A673 (cell line): ENCODE results near the gene TSR1.

Source experiments
- CTCF ChIP-seq: fragments of 300-800, 200-600 bp; sonication (generic); conservative IDR thresholded peaks from 2 replicates; pipeline ENCODE4 v1.5.1; 2017; ENCODE audit warnings: low read depth, mild to moderate bottlenecking, antibody characterized with exemption, low read length, moderate library complexity, mixed read lengths
- EZH2 ChIP-seq: fragments of 200-600 bp; sonication (generic); IDR thresholded peaks from 2 replicates; pipeline ENCODE4 v1.6.1; 2017; ENCODE audit warnings: borderline replicate concordance, low read depth, mild to moderate bottlenecking, mixed read lengths, antibody characterized with exemption, low read length; ENCODE audit not compliant: poor library complexity, severe bottlenecking

GRCh38 chr17:2275722-2276121 lies 60.5 kb downstream of the TSR1 start:
- TF ChIP-seq CTCF = no peak
- TF ChIP-seq EZH2 = no peak
